IMR-90 (cell line): ENCODE measurements around the gene ZBED1.

Experiments used
- CEBPB ChIP-seq: IDR thresholded peaks from 2 replicates; pipeline ENCODE4 v1.6.1; 2012; ENCODE audit warnings: low read depth, low read length, improper control_type of control experiment
- MAFK ChIP-seq: IDR thresholded peaks from 2 replicates; pipeline ENCODE4 v1.6.1; 2012; ENCODE audit warnings: low read depth, low read length, improper control_type of control experiment
- MAZ ChIP-seq: IDR thresholded peaks from 2 replicates; pipeline ENCODE4 v1.6.1; 2012; ENCODE audit warnings: low read depth, mild to moderate bottlenecking, low read length, improper control_type of control experiment, moderate library complexity, borderline replicate concordance
- POLR2A ChIP-seq: IDR thresholded peaks from 2 replicates; pipeline ENCODE4 v1.6.1; 2012; ENCODE audit warnings: mild to moderate bottlenecking, low read depth, low read length
- RAD21 ChIP-seq: IDR thresholded peaks from 2 replicates; pipeline ENCODE4 v1.6.1; 2012; ENCODE audit warnings: low read length, improper control_type of control experiment
- TF ChIP-seq, protein P1 (sequence below): conservative IDR thresholded peaks from 2 replicates; pipeline ENCODE4 v1.5.1; 2012; ENCODE audit warnings: mild to moderate bottlenecking, low read depth, low read length, improper control_type of control experiment

DNA sequence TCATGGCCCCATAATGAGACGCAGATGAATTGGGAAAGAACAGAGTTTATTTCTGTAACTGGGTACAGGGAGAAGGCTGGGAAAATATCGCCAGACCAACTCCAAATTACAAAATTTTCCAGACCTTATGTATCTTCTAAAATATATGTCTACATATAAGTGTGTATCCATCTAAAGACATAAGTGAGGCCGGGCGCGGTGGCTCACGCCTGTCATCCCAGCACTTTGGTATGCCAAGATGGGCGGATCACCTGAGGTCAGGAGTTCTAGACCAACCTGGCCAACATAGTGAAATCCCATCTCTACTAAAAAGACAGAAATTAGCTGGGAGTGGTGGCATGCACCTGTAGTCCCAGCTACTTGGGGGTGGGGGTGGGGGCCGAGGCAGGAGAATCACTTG is 11.7 kb upstream of the ZBED1 start:
- TF ChIP-seq RAD21 (no peak), POLR2A (no peak), MAZ (no peak), MAFK (no peak), CEBPB (no peak)
- TF ChIP-seq, protein P1, sequence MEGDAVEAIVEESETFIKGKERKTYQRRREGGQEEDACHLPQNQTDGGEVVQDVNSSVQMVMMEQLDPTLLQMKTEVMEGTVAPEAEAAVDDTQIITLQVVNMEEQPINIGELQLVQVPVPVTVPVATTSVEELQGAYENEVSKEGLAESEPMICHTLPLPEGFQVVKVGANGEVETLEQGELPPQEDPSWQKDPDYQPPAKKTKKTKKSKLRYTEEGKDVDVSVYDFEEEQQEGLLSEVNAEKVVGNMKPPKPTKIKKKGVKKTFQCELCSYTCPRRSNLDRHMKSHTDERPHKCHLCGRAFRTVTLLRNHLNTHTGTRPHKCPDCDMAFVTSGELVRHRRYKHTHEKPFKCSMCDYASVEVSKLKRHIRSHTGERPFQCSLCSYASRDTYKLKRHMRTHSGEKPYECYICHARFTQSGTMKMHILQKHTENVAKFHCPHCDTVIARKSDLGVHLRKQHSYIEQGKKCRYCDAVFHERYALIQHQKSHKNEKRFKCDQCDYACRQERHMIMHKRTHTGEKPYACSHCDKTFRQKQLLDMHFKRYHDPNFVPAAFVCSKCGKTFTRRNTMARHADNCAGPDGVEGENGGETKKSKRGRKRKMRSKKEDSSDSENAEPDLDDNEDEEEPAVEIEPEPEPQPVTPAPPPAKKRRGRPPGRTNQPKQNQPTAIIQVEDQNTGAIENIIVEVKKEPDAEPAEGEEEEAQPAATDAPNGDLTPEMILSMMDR = no peak
